ENCODE measurements around the gene NCAPG2. TPM values are rescaled to one million over a fixed set of nuclear protein-coding genes. Genes with fewer than 3 reads are reported as not detected.

The NCAPG2 gene
- total RNA-seq, 1 experiment from 2014 or later: 99.4 TPM

DNA sequence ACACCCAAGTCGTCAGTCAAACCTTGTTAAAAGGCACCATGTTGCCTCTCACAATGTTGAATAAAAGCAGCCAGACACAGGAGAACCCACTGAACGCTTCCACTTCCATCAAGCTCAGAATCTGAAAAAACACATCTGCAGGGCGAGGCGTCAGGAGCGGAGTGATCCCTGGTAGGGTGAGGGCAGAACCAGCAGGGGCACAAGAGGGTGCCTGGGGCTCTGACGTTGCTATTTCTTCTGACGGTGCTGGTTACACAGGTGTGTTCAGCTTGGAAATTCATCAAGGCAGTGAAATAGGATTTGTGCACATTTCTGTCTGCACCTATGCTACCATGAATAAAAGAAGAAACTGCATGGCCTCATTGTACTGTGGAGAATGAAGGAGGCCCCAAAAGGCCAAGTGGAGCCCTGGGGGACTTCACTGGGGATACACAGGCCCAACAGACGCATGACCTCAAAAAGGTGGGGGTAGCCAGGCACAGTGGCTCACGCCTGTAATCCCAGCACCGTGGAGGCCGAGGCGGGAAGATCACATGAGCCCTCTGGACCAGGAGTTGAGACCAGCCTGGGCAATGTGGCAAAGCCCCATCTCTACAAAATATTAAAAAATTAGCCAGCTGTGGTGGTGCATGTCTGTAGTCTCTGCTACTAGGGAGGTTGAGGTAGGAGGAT, 19.2 kb upstream of the NCAPG2 start:
- no peak for DNase-seq
- no peak overlapping the region for H2BK5ac ChIP-seq (ENCODE audit: insufficient read length, low read length)
- no peak overlapping the region for H2BK15ac ChIP-seq (ENCODE audit: low read depth, low read length)
- no peak overlapping the region for H4K5ac ChIP-seq (ENCODE audit: insufficient read length, low read depth, low read length)
- no peak overlapping the region for H3K4ac ChIP-seq (ENCODE audit: low read depth, low read length)
- no peaks in the 10 kb centered on the region for H3K79me1 ChIP-seq (ENCODE audit: insufficient read depth, low read depth, low read length, poor library complexity, severe bottlenecking)
- Mint-ChIP-seq H3K36me3 (ENCODE audit: insufficient read depth in 1 of 3, low read depth in 3 of 3) (no peaks in the 10 kb centered on the region; a peak in 1 of 7 replicates), H3K27ac (no peak overlapping the region), H3K27me3 (ENCODE audit: low read depth) (peaks cover 2% of the 10 kb centered on the region; the same call in 1 of the 2 replicates), H3K9me3 (no peaks in the 10 kb centered on the region), H3K4me3 (no peak overlapping the region), H3K4me1 (peaks cover 2% of the 10 kb centered on the region in 2 experiments; a peak in 3 of 4 replicates)
- no peaks in the 10 kb centered on the region for H3K9me3 ChIP-seq (ENCODE audit: control insufficient read depth, low read depth, low read length)
- no peak overlapping the region for H4K91ac ChIP-seq (ENCODE audit: insufficient read length, low read depth, low read length)
- H2BK20ac ChIP-seq (ENCODE audit: low read depth, low read length, poor library complexity, severe bottlenecking): no peak overlapping the region
- no peaks in the 10 kb centered on the region for H3K23me2 ChIP-seq (ENCODE audit: insufficient read length, low read depth, low read length, poor library complexity, severe bottlenecking)
- no peak overlapping the region for H2BK120ac ChIP-seq (ENCODE audit: low read depth, low read length, poor library complexity, severe bottlenecking)
- H2AK5ac ChIP-seq (ENCODE audit: insufficient read length, low read length): no peak overlapping the region
- no peak overlapping the region for H3K9ac ChIP-seq (ENCODE audit: extremely low read depth, insufficient read length, low read length)
- no peaks in the 10 kb centered on the region for H3K27me3 ChIP-seq (ENCODE audit: insufficient read depth, low read length)
- H3K23ac ChIP-seq (ENCODE audit: insufficient read length, low read depth, low read length): no peak overlapping the region
- no CpG with 5 or more reads among the region's 12 CpGs for WGBS (ENCODE audit: extremely low coverage, insufficient read length, low lambda C conversion rate)
- H3K14ac ChIP-seq (ENCODE audit: insufficient read depth, low read length): no peak overlapping the region
- no peak overlapping the region for H3K4me2 ChIP-seq (ENCODE audit: insufficient read depth, insufficient read length, low read length)
- H4K8ac ChIP-seq (replicated peaks; ENCODE audit: insufficient read length, low read depth, low read length): no peak overlapping the region
- H4K20me1 ChIP-seq (ENCODE audit: control insufficient read depth, insufficient read depth, insufficient read length): no peaks in the 10 kb centered on the region
- no peaks in the 10 kb centered on the region for H3K4me1 ChIP-seq (ENCODE audit: insufficient read depth, low read length)
- no peak overlapping the region for H3T11ph ChIP-seq (ENCODE audit: low read length)
- no peak overlapping the region for H3K56ac ChIP-seq (ENCODE audit: insufficient read length, low read depth, low read length)
- no peak overlapping the region for H2BK12ac ChIP-seq (ENCODE audit: insufficient read length, low read depth, low read length)
- TF ChIP-seq, protein P1, sequence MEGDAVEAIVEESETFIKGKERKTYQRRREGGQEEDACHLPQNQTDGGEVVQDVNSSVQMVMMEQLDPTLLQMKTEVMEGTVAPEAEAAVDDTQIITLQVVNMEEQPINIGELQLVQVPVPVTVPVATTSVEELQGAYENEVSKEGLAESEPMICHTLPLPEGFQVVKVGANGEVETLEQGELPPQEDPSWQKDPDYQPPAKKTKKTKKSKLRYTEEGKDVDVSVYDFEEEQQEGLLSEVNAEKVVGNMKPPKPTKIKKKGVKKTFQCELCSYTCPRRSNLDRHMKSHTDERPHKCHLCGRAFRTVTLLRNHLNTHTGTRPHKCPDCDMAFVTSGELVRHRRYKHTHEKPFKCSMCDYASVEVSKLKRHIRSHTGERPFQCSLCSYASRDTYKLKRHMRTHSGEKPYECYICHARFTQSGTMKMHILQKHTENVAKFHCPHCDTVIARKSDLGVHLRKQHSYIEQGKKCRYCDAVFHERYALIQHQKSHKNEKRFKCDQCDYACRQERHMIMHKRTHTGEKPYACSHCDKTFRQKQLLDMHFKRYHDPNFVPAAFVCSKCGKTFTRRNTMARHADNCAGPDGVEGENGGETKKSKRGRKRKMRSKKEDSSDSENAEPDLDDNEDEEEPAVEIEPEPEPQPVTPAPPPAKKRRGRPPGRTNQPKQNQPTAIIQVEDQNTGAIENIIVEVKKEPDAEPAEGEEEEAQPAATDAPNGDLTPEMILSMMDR (conservative IDR thresholded peaks at IDR 0.05): no peak
- H3K18ac ChIP-seq (ENCODE audit: insufficient read length, low read depth, low read length): no peak overlapping the region
- H3K27ac ChIP-seq (ENCODE audit: insufficient read length, low read depth, low read length): no peak overlapping the region
- H2AFZ ChIP-seq (ENCODE audit: low read length): no peak overlapping the region
- no peaks in the 10 kb centered on the region for H3K79me2 ChIP-seq (ENCODE audit: insufficient read depth, low read length)
